Measurements from ENCODE around the gene AKAP13.

- TF ChIP-seq CTCF (IDR thresholded peaks at IDR 0.05) = no peak
- TF ChIP-seq EZH2 (IDR thresholded peaks at IDR 0.05; ENCODE audit: borderline replicate concordance, insufficient read depth, low read depth, low read length, poor library complexity, severe bottlenecking) = no peak
Observed at GRCh38 chr15:85748729-85749128, 368.3 kb downstream of the AKAP13 start.

All from B cell (primary cell).